Gastroesophageal sphincter (tissue), 4 donors: ENCODE measurements around the gene CTSG. TPM values are rescaled to one million over a fixed set of nuclear protein-coding genes. Genes with fewer than 3 reads are reported as not detected.

Source experiments
- ATAC-seq: fragments of 150-250 bp; one replicate; pipeline ENCODE4 v1.9.1; 2016; ENCODE audit warnings: mild to moderate bottlenecking, moderate library complexity
- H3K27ac ChIP-seq, 4 donors: fragments of 200-600 bp; sonication (generic) in 3 of 4; 1 replicate in 3 of 4; 2 replicates in 1 of 4; pipeline ENCODE4 v1.5.1; 2016 to 2019
- H3K27me3 ChIP-seq: fragments of 200-600 bp; sonication (generic); one replicate; pipeline ENCODE4 v1.5.1; 2019
- H3K36me3 ChIP-seq, 2 donors: fragments of 200-600 bp; sonication (generic); one replicate each; pipeline ENCODE4 v1.5.1; 2019; ENCODE audit warnings: control low read depth in 1 of 2
- H3K4me1 ChIP-seq, 3 donors: fragments of 200-600 bp; sonication (generic); 1 replicate in 2 of 3; 2 replicates in 1 of 3; pipeline ENCODE4 v1.5.1; 2016 to 2019; ENCODE audit warnings: control low read depth in 2 of 3
- H3K4me3 ChIP-seq, 2 donors: fragments of 200-600 bp; sonication (generic); one replicate each; pipeline ENCODE4 v1.5.1; 2019; ENCODE audit warnings: mild to moderate bottlenecking in 1 of 2, moderate library complexity in 1 of 2
- H3K9me3 ChIP-seq, 3 donors: fragments of 200-600 bp; sonication (generic); one replicate each; pipeline ENCODE4 v1.5.1; 2017 to 2019; ENCODE audit warnings: control low read depth in 2 of 3
- CTCF ChIP-seq, 4 experiments: fragments of 200-600 bp in 2 of 4; fragments of 450-650 bp in 2 of 4; sonication (generic) in 1 of 4; IDR thresholded peaks; one replicate each; pipeline ENCODE4 v1.5.1; 2017 to 2019; ENCODE audit warnings: antibody characterized with exemption in 4 of 4, mild to moderate bottlenecking in 2 of 4, moderate library complexity in 2 of 4
- EP300 ChIP-seq: sonication (generic); formaldehyde crosslinking; IDR thresholded peaks from one replicate; pipeline ENCODE4 v1.6.1; 2017; ENCODE audit warnings: antibody characterized with exemption, mild to moderate bottlenecking
- POLR2A ChIP-seq, 2 donors: fragments of 450-650 bp; IDR thresholded peaks; one replicate each; pipeline ENCODE4 v1.6.1; 2017; ENCODE audit warnings: antibody characterized with exemption in 2 of 2, mild to moderate bottlenecking in 2 of 2, moderate library complexity in 1 of 2
- POLR2AphosphoS5 ChIP-seq: sonication (generic); formaldehyde crosslinking; IDR thresholded peaks from one replicate; pipeline ENCODE4 v1.6.1; 2017; ENCODE audit warnings: antibody characterized with exemption
- WGBS, 2 donors: methylation state at CpG; one replicate each; pipeline ENCODE4 v1.1.5; 2018; ENCODE audit warnings: low coverage in 1 of 2; 5-methylcytosine and 5-hydroxymethylcytosine counted together
- total RNA-seq, 4 donors: library from RNA; depleted of rRNA; stranded (reverse); fragments of >200 nt; gene quantifications; one replicate each; pipeline ENCODE4 v1.1.0, GENCODE V29; 2016

Gene CTSG
- total RNA-seq, 4 donors from 2014 or later: 2.1 to 17.2 (median 5.4) TPM; not detected in 1

- Histone ChIP-seq H3K9me3 (peaks cover 0 to 6% (median 0%) of the 10 kb centered on the region in 3 donors), H3K4me1 (no peaks in the 10 kb centered on the region), H3K27me3 (peaks cover 6% of the 10 kb centered on the region), H3K27ac (no peak overlapping the region), H3K36me3 (no peaks in the 10 kb centered on the region), H3K4me3 (no peak overlapping the region)
- TF ChIP-seq CTCF (IDR thresholded peaks at IDR 0.05): no peak
- no peak for TF ChIP-seq POLR2A (IDR thresholded peaks at IDR 0.05)
- TF ChIP-seq POLR2AphosphoS5: no peak
- TF ChIP-seq EP300: no peak
- 50 to 66% methylated on average over 2 to 4 of the region's 8 CpGs for WGBS, 2 donors
- no peak for ATAC-seq
These were observed 31.8 kb upstream of the CTSG start for GRCh38 chr14:24607635-24608514.

GRCh38 chr14:24607081-24607480, 31.0 kb upstream of the CTSG start:
- H3K9me3 ChIP-seq: peaks cover 0 to 6% (median 0%) of the 10 kb centered on the region in 3 donors
- no peak overlapping the region for H3K27ac ChIP-seq
- H3K4me1 ChIP-seq: no peaks in the 10 kb centered on the region
- TF ChIP-seq POLR2A (IDR thresholded peaks at IDR 0.05) (no peak), POLR2AphosphoS5 (no peak), CTCF (IDR thresholded peaks at IDR 0.05) (no peak), EP300 (no peak)
- WGBS, 2 donors: 20 to 73% methylated on average over 1 to 3 of the region's 4 CpGs
- ATAC-seq: no peak
- peaks cover 6% of the 10 kb centered on the region for H3K27me3 ChIP-seq
- H3K36me3 ChIP-seq: no peaks in the 10 kb centered on the region
- H3K4me3 ChIP-seq: no peak overlapping the region

- no peak overlapping the region for H3K4me3 ChIP-seq
- H3K4me1 ChIP-seq: no peaks in the 10 kb centered on the region
- peaks cover 6% of the 10 kb centered on the region for H3K27me3 ChIP-seq
- peaks cover 0 to 6% (median 0%) of the 10 kb centered on the region in 3 donors for H3K9me3 ChIP-seq
- TF ChIP-seq CTCF (IDR thresholded peaks at IDR 0.05) (no peak), POLR2AphosphoS5 (no peak)
- no peaks in the 10 kb centered on the region for H3K36me3 ChIP-seq
- 16 to 36% methylated on average over 2 to 3 of the region's 3 CpGs for WGBS, 2 donors
- no peak overlapping the region for H3K27ac ChIP-seq
- ATAC-seq: no peak
These were observed 30.2 kb upstream of the CTSG start for GRCh38 chr14:24606297-24606696.

- H3K27me3 ChIP-seq: peaks cover 6% of the 10 kb centered on the region
- peaks cover 0 to 5% (median 0%) of the 10 kb centered on the region in 3 donors for H3K9me3 ChIP-seq
- H3K36me3 ChIP-seq: no peaks in the 10 kb centered on the region
- H3K4me3 ChIP-seq: no peak overlapping the region
- no peak overlapping the region for H3K27ac ChIP-seq
- no peaks in the 10 kb centered on the region for H3K4me1 ChIP-seq
- no peak for TF ChIP-seq EP300
- TF ChIP-seq POLR2AphosphoS5: no peak
- peak in 3 of 4 experiments; percentile 16 to 54 (median 27) for TF ChIP-seq CTCF (IDR thresholded peaks at IDR 0.05)
- TF ChIP-seq POLR2A (IDR thresholded peaks at IDR 0.05): no peak
- no peak for ATAC-seq
- 24 to 35% methylated on average over 2 of the region's 3 CpGs for WGBS, 2 donors
These were observed 29.6 kb upstream of the CTSG start for GRCh38 chr14:24605435-24606190.
